Neuron (in vitro differentiated cells): ENCODE data around the gene GDF2.

Experiments used
- H2AFZ ChIP-seq: one replicate; pipeline ENCODE4 v1.6.1; 2013; ENCODE audit warnings: low read depth, mild to moderate bottlenecking, inconsistent platforms, low read length, moderate library complexity
- H3K27me3 ChIP-seq: one replicate; pipeline ENCODE4 v1.6.1; 2013; ENCODE audit warnings: low read length; ENCODE audit not compliant: insufficient read depth
- H3K36me3 ChIP-seq: one replicate; pipeline ENCODE4 v1.6.1; 2013; ENCODE audit warnings: low read length; ENCODE audit not compliant: insufficient read depth
- H3K4me1 ChIP-seq: one replicate; pipeline ENCODE4 v1.6.1; 2013; ENCODE audit warnings: low read length; ENCODE audit not compliant: insufficient read depth
- H3K4me3 ChIP-seq: 2 replicates; pipeline ENCODE4 v1.5.1; 2013; ENCODE audit warnings: mild to moderate bottlenecking, low read length, moderate library complexity
- H3K9me3 ChIP-seq: one replicate; pipeline ENCODE4 v1.6.1; 2013; ENCODE audit warnings: low read length

Gene GDF2

GRCh38 chr10:47358457-47358856 lies 36.2 kb downstream of the GDF2 start:
- no peak overlapping the region for H3K4me3 ChIP-seq
- H3K9me3 ChIP-seq: no peaks in the 10 kb centered on the region
- H3K4me1 ChIP-seq: no peaks in the 10 kb centered on the region
- no peaks in the 10 kb centered on the region for H3K36me3 ChIP-seq
- peaks cover under 1% of the 10 kb centered on the region for H3K27me3 ChIP-seq
- H2AFZ ChIP-seq: no peak overlapping the region

DNA sequence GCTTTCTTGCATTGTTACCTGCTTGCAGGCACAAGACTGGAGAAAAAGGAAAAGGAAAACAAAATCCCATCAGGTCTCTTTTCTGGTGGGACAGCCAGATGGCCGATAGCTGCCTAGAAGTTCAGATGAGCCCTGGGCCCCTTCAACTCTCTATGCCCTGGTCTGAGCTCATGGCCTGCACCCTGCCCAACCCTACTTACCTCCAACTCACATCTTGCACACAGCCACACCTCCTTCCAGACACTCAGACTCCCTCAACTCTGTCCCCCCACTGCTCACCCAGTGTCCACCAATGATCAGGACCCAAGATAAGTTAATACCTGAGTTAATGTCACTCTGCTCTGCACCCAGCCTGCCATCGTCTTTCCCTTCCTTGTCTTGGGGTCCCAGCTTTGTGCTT lies 36.8 kb downstream of the GDF2 start:
- H3K27me3 ChIP-seq: no peaks in the 10 kb centered on the region

DNA sequence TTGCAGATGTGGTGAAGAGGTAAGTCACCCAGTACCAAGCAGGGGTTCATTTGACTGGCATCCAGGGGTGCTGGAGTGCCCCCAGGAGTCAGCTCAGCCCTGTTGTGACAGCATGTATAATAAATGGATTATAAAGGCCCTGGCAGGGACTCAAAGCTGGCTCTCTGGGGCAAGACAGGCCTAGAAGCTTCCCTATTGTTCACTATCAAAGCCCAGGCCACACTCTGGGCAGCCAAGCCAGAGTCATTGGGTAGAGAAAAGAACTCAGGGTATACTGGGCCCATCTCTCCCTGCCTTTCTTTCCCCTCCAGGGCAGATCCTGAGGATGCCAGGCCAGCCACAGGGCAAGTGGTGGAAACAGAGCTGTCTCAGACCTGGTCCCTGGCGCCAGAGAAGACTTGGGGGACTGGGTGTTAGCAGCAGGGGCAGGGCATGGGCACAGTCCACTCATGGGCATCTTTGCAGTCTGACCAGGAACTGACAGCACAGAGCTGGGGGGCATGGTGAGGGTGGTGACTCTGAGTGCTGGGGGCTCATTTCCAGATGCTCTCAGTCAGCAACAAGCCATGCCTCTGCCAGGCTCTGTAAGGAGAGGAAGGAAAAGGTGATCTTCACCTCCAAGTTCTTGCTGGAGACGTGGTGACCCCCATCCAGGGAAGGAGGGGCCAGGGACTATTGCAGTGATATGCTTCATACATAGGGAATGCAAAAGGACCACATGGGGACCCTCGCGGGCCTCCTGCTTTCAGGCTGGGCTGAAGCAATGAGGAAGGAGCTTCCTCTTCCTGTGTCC lies 37.6 kb downstream of the GDF2 start:
- Histone ChIP-seq H3K27me3 (no peaks in the 10 kb centered on the region), H3K4me3 (no peak overlapping the region), H3K4me1 (no peaks in the 10 kb centered on the region), H3K9me3 (no peaks in the 10 kb centered on the region), H2AFZ (no peak overlapping the region), H3K36me3 (no peaks in the 10 kb centered on the region)

More for the DNA sequence above, 36.8 kb downstream of the GDF2 start:
- Histone ChIP-seq H3K9me3 (no peaks in the 10 kb centered on the region), H2AFZ (no peak overlapping the region), H3K4me3 (no peak overlapping the region), H3K36me3 (no peaks in the 10 kb centered on the region), H3K4me1 (no peaks in the 10 kb centered on the region)

DNA sequence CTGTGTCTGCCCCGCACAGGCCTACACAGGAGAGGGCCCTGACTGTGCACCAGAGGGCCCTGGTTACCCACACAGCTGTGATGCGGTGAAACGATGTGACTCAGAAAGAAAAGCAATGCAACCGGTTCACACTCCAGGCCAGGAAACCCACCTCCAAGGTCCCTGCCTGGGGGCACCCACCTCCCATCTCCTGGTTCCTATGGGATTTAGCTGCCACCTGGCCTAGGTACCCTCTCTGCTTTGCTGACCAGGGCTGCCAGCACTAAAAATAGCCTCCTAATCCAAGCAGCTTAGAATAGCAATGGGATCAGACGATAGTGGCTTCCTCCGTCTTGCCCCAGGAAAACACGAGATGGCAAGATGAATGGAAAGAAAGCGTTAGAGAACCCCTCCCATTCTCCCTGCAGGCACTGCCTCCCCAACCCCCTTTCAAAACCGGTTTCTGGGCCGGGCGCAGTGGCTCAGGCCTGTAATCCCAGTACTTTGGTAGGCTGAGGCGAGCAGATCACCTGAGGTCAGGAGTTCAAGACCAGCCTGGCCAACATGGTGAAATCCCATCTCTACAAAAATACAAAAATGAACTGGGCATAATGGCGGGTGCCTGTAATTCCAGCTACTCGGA lies 38.3 kb downstream of the GDF2 start:
- Histone ChIP-seq H2AFZ (no peak overlapping the region), H3K9me3 (no peaks in the 10 kb centered on the region), H3K4me1 (no peaks in the 10 kb centered on the region), H3K4me3 (no peak overlapping the region), H3K27me3 (no peaks in the 10 kb centered on the region), H3K36me3 (no peaks in the 10 kb centered on the region)

DNA sequence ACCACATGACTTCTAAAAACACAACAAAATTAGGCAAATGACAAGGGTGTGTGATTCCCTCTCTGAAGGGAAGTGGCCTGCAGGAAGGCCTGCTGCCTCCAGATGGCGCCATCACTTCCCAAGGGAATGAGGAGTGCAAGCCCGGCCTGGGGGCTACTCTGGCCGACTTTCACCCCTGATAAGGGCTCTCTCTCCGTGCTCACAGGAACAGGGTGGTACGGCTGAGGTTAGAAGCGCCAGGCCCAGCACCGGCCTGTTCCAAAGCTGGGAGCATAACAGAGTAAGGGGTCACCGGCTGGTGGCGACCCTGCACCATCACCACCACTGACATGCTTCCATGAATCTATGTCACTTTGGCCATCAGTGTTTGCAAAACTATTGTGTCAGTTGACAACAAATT lies 39.0 kb downstream of the GDF2 start:
- Histone ChIP-seq H3K27me3 (no peaks in the 10 kb centered on the region), H2AFZ (no peak overlapping the region), H3K36me3 (no peaks in the 10 kb centered on the region), H3K4me1 (no peaks in the 10 kb centered on the region), H3K4me3 (no peak overlapping the region), H3K9me3 (no peaks in the 10 kb centered on the region)

DNA sequence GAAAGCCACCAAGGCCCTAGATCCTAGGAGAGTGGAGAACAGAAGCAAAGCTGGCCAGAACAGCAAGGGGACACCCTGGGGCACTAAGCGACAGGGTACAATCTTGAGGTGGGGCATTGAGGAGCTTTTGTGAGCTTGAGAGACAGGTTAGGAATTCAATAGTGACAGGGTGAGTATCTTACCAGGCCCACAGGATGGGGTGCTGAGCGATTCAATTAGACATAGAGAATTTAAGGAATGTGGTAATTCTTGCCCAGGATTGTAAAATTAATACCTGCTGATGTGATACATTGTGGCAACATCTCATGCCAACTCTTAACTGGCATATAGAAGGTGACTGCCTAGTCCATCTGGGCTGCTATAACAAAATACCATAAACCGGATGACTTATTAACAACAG lies 39.9 kb downstream of the GDF2 start:
- Histone ChIP-seq H3K36me3 (no peaks in the 10 kb centered on the region), H3K27me3 (no peaks in the 10 kb centered on the region), H3K4me3 (no peak overlapping the region), H2AFZ (no peak overlapping the region), H3K9me3 (no peaks in the 10 kb centered on the region), H3K4me1 (no peaks in the 10 kb centered on the region)

GRCh38 chr10:47363781-47364180 lies 41.5 kb downstream of the GDF2 start:
- Histone ChIP-seq H2AFZ (no peak overlapping the region), H3K4me1 (no peaks in the 10 kb centered on the region), H3K36me3 (no peaks in the 10 kb centered on the region), H3K27me3 (no peaks in the 10 kb centered on the region), H3K9me3 (no peaks in the 10 kb centered on the region), H3K4me3 (no peak overlapping the region)

- no peaks in the 10 kb centered on the region for H3K9me3 ChIP-seq
- no peaks in the 10 kb centered on the region for H3K36me3 ChIP-seq
- no peaks in the 10 kb centered on the region for H3K4me1 ChIP-seq
- H2AFZ ChIP-seq: no peak overlapping the region
- no peaks in the 10 kb centered on the region for H3K27me3 ChIP-seq
- H3K4me3 ChIP-seq: no peak overlapping the region
Observed at GRCh38 chr10:47364366-47364765, 42.1 kb downstream of the GDF2 start.

GRCh38 chr10:47364911-47365310 lies 42.7 kb downstream of the GDF2 start:
- Histone ChIP-seq H3K36me3 (no peaks in the 10 kb centered on the region), H3K27me3 (no peaks in the 10 kb centered on the region), H3K4me3 (no peak overlapping the region), H3K4me1 (no peaks in the 10 kb centered on the region), H2AFZ (no peak overlapping the region), H3K9me3 (no peaks in the 10 kb centered on the region)

DNA sequence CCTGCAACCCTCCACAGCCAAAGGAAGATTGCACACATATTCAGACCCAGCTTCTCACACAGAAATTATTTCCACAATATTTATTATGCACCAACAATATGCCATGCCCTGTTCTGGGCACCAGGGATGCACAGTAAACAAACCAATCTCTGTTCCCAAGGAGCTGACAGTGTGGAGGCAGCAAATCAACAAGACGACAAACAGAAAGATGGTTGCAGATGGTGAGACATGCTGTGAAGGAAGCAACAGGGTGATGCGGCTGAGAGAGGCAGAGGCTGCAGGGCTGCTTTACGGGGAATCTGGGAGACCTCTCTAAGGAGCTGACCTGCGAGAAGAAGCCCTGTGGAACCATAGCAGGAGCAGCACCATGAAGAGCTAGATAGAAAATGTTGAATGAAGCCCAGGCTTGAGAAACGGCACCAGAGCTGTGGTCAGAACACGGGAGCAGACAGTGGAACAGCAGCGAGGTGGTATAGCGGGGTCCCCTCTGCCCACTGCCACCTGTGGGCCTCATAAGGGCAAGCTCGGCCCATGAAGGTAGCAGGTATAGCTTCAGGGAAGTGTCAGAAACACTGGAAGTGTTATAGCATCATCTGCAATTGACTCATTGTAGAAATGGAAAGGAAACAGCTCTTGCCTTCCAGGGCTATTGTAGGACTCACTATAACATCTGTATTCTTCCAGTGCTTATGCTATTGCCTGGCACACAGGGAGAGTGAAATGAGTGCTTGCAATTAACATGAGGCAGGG lies 43.4 kb downstream of the GDF2 start:
- H3K4me1 ChIP-seq: no peaks in the 10 kb centered on the region
- H2AFZ ChIP-seq: no peak overlapping the region
- no peak overlapping the region for H3K4me3 ChIP-seq
- no peaks in the 10 kb centered on the region for H3K36me3 ChIP-seq
- no peaks in the 10 kb centered on the region for H3K9me3 ChIP-seq
- no peaks in the 10 kb centered on the region for H3K27me3 ChIP-seq

DNA sequence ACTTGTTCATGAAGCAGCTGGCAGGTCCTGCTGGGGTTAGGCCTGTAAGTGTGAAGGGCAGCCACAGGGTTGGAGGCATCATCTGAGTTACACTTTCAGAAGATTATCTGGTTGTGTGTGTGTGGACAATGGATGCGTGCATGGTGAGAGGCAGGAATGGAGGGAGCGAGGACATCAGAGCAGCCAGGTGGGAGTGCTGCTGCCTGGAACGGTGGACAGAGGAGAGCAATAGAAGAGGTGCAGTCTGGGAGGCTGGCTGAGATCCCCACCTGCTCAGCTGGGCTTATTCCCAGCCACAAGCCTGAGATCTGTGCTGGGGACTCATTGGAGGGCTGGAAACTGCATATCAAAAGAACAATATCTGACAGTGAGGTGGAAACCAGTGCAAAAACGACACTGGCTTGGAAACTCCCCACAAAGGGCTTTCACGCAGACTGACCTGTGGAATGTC lies 44.0 kb downstream of the GDF2 start:
- Histone ChIP-seq H3K36me3 (no peaks in the 10 kb centered on the region), H3K4me3 (no peak overlapping the region), H3K27me3 (no peaks in the 10 kb centered on the region), H3K4me1 (no peaks in the 10 kb centered on the region), H3K9me3 (no peaks in the 10 kb centered on the region), H2AFZ (no peak overlapping the region)

- H3K4me3 ChIP-seq: no peak overlapping the region
- H3K36me3 ChIP-seq: no peaks in the 10 kb centered on the region
- H3K27me3 ChIP-seq: no peaks in the 10 kb centered on the region
- no peaks in the 10 kb centered on the region for H3K4me1 ChIP-seq
- H3K9me3 ChIP-seq: no peaks in the 10 kb centered on the region
- no peak overlapping the region for H2AFZ ChIP-seq
Observed at GRCh38 chr10:47366731-47367460, 44.6 kb downstream of the GDF2 start.

- Histone ChIP-seq H3K4me1 (no peaks in the 10 kb centered on the region), H3K9me3 (no peaks in the 10 kb centered on the region), H2AFZ (no peak overlapping the region), H3K4me3 (no peak overlapping the region), H3K27me3 (no peaks in the 10 kb centered on the region), H3K36me3 (no peaks in the 10 kb centered on the region)
Observed at GRCh38 chr10:47367646-47368045, 45.4 kb downstream of the GDF2 start.
